Vagina (tissue), 2 donors: ENCODE measurements around the gene REV1. TPM values are rescaled to one million over a fixed set of nuclear protein-coding genes. Genes with fewer than 3 reads are reported as not detected.
A peak's percentile ranks its signal among the peaks of the same experiment; 100 is the strongest.

Experiments
- DNase-seq, 2 donors: peaks; one replicate each; pipeline ENCODE4 v3.0.0-alpha.2; 2017; ENCODE audit errors: extremely low spot score in 2 of 2
- H3K27ac ChIP-seq: fragments of 200-600 bp; sonication (generic); one replicate; pipeline ENCODE4 v1.5.1; 2019
- H3K27me3 ChIP-seq: fragments of 200-600 bp; sonication (generic); one replicate; pipeline ENCODE4 v1.5.1; 2019
- H3K36me3 ChIP-seq, 2 donors: fragments of 200-600 bp; sonication (generic); one replicate each; pipeline ENCODE4 v1.5.1; 2017 to 2019
- H3K4me1 ChIP-seq: fragments of 200-600 bp; sonication (generic); one replicate; pipeline ENCODE4 v1.5.1; 2019
- H3K4me3 ChIP-seq, 2 donors: fragments of 200-600 bp; sonication (generic); 1 replicate in 1 of 2; 2 replicates in 1 of 2; pipeline ENCODE4 v1.5.1; 2016 to 2019
- H3K9me3 ChIP-seq: fragments of 200-600 bp; sonication (generic); one replicate; pipeline ENCODE4 v1.5.1; 2019
- CTCF ChIP-seq, 3 experiments: fragments of 450-650 bp in 2 of 3; fragments of 200-600 bp in 1 of 3; sonication (generic) in 1 of 3; IDR thresholded peaks; one replicate each; pipeline ENCODE4 v1.5.1; 2017 to 2019; ENCODE audit warnings: antibody characterized with exemption in 3 of 3, mild to moderate bottlenecking in 2 of 3, moderate library complexity in 2 of 3
- POLR2A ChIP-seq, 2 donors: fragments of 450-650 bp; IDR thresholded peaks; one replicate each; pipeline ENCODE4 v1.6.1; 2017; ENCODE audit warnings: antibody characterized with exemption in 2 of 2, mild to moderate bottlenecking in 2 of 2, moderate library complexity in 2 of 2
- POLR2AphosphoS5 ChIP-seq, 2 donors: sonication (generic); formaldehyde crosslinking; IDR thresholded peaks; one replicate each; pipeline ENCODE4 v1.9.0; 2017; ENCODE audit warnings: antibody characterized with exemption in 2 of 2, mild to moderate bottlenecking in 2 of 2, low read depth in 1 of 2; ENCODE audit not compliant: insufficient read depth in 1 of 2
- intact Hi-C: fragments of 100-400 bp; cut with DNase I; formaldehyde crosslinking; loops from one replicate; pipeline ENCODE4 v1.15.1; 2023
- total RNA-seq: library from RNA; depleted of rRNA; stranded (reverse); fragments of >200 nt; gene quantifications from one replicate; pipeline ENCODE4 v1.2.3, GENCODE V29; 2016

Gene REV1
- total RNA-seq, 1 donor from 2014 or later = 102 TPM

- intact Hi-C loops = loop anchor here (10.0 kb wide), 1 partner anchor 144 kb away; no protein-coding TSS in a partner anchor
- no peaks in the 10 kb centered on the region for H3K27me3 ChIP-seq
- H3K4me1 ChIP-seq = peaks cover 65% of the 10 kb centered on the region
Measured at GRCh38 chr2:99488539-99489062, 1.2 kb downstream of the REV1 start.

GRCh38 chr2:99487906-99488305 lies 1.9 kb downstream of the REV1 start:
- H3K4me3 ChIP-seq = no peak overlapping the region
- H3K27me3 ChIP-seq = no peaks in the 10 kb centered on the region
- H3K4me1 ChIP-seq = peaks cover 72% of the 10 kb centered on the region
- intact Hi-C loops = loop anchor here (10.0 kb wide), 1 partner anchor 143 kb away; no protein-coding TSS in a partner anchor
- no peak for TF ChIP-seq CTCF (IDR thresholded peaks at IDR 0.05)
- TF ChIP-seq POLR2A (IDR thresholded peaks at IDR 0.05) = no peak
- no peak for TF ChIP-seq POLR2AphosphoS5 (IDR thresholded peaks at IDR 0.05; ENCODE audit: insufficient read depth in 1 of 2, low read depth in 1 of 2)
- H3K9me3 ChIP-seq = no peaks in the 10 kb centered on the region
- DNase-seq = no peak
- H3K27ac ChIP-seq = no peak overlapping the region
- no peaks in the 10 kb centered on the region for H3K36me3 ChIP-seq

More at GRCh38 chr2:99488539-99489062, 1.2 kb downstream of the REV1 start:
- Histone ChIP-seq H3K36me3 (no peaks in the 10 kb centered on the region), H3K27ac (peak overlapping the region; percentile 98), H3K4me3 (peak overlapping the region; percentile 90 to 93), H3K9me3 (no peaks in the 10 kb centered on the region)
- TF ChIP-seq POLR2AphosphoS5 (IDR thresholded peaks at IDR 0.05; ENCODE audit: insufficient read depth in 1 of 2, low read depth in 1 of 2) (peak in 1 of 2 donors; percentile 13), POLR2A (IDR thresholded peaks at IDR 0.05) (no peak), CTCF (IDR thresholded peaks at IDR 0.05) (no peak)
- DNase-seq = no peak

GRCh38 chr2:99485824-99486223 lies 4.0 kb downstream of the REV1 start:
- intact Hi-C loops = loop anchor here (10.0 kb wide), 1 partner anchor 141 kb away; no protein-coding TSS in a partner anchor
- Histone ChIP-seq H3K4me3 (no peak overlapping the region), H3K27me3 (no peaks in the 10 kb centered on the region), H3K36me3 (no peaks in the 10 kb centered on the region), H3K9me3 (no peaks in the 10 kb centered on the region), H3K27ac (peak overlapping the region; percentile 4), H3K4me1 (peaks cover 87% of the 10 kb centered on the region)
- no peak for DNase-seq
- no peak for TF ChIP-seq CTCF (IDR thresholded peaks at IDR 0.05)
- TF ChIP-seq POLR2A (IDR thresholded peaks at IDR 0.05) = no peak
- TF ChIP-seq POLR2AphosphoS5 (IDR thresholded peaks at IDR 0.05; ENCODE audit: insufficient read depth in 1 of 2, low read depth in 1 of 2) = no peak

- no peaks in the 10 kb centered on the region for H3K36me3 ChIP-seq
- H3K27ac ChIP-seq = peak overlapping the region; percentile 4
- no peak overlapping the region for H3K4me3 ChIP-seq
- peaks cover 87% of the 10 kb centered on the region for H3K4me1 ChIP-seq
- intact Hi-C loops = loop anchor here (10.0 kb wide), 1 partner anchor 141 kb away; no protein-coding TSS in a partner anchor
- no peak for DNase-seq
- H3K27me3 ChIP-seq = no peaks in the 10 kb centered on the region
- TF ChIP-seq CTCF (IDR thresholded peaks at IDR 0.05) = no peak
- TF ChIP-seq POLR2A (IDR thresholded peaks at IDR 0.05) = no peak
- no peak for TF ChIP-seq POLR2AphosphoS5 (IDR thresholded peaks at IDR 0.05; ENCODE audit: insufficient read depth in 1 of 2, low read depth in 1 of 2)
- H3K9me3 ChIP-seq = no peaks in the 10 kb centered on the region
Measured at GRCh38 chr2:99485411-99485810, 4.4 kb downstream of the REV1 start.

- Histone ChIP-seq H3K9me3 (no peaks in the 10 kb centered on the region), H3K27me3 (no peaks in the 10 kb centered on the region), H3K4me3 (no peak overlapping the region), H3K36me3 (no peaks in the 10 kb centered on the region), H3K4me1 (peaks cover 98% of the 10 kb centered on the region), H3K27ac (no peak overlapping the region)
- intact Hi-C loops = loop anchor here (10.0 kb wide), 1 partner anchor 139 kb away; no protein-coding TSS in a partner anchor
- no peak for DNase-seq
- TF ChIP-seq POLR2AphosphoS5 (IDR thresholded peaks at IDR 0.05; ENCODE audit: insufficient read depth in 1 of 2, low read depth in 1 of 2) (no peak), CTCF (IDR thresholded peaks at IDR 0.05) (no peak)
Measured at GRCh38 chr2:99484205-99484604, 5.6 kb downstream of the REV1 start.
